Spinal cord (tissue), 10 donors: ENCODE measurements around the gene CRB1. TPM values are rescaled to one million over a fixed set of nuclear protein-coding genes. Genes with fewer than 3 reads are reported as not detected.
A peak's percentile ranks its signal among the peaks of the same experiment; 100 is the strongest.
"Not testable (repeated sequence)": the region's sequence is repeated elsewhere in the genome, so short reads cannot be mapped to it uniquely, and the experiment has no call there.

ENCODE experiments used
- DNase-seq, 6 donors: peaks; one replicate each; pipeline versions ENCODE4 v3.0.0 to v3.0.0-alpha.2; 2013 to 2015; ENCODE audit warnings: low spot score in 6 of 6, low read depth in 4 of 6
- H3K27ac ChIP-seq: one replicate; pipeline ENCODE4 v1.5.1; 2013; ENCODE audit warnings: low read depth, low read length, control low read depth
- H3K27me3 ChIP-seq: one replicate; pipeline ENCODE4 v1.6.1; 2013; ENCODE audit warnings: low read length; ENCODE audit not compliant: control insufficient read depth, insufficient read depth
- H3K36me3 ChIP-seq: one replicate; pipeline ENCODE4 v1.6.1; 2013; ENCODE audit warnings: low read length; ENCODE audit not compliant: control insufficient read depth, insufficient read depth
- H3K4me1 ChIP-seq: one replicate; pipeline ENCODE4 v1.6.1; 2013; ENCODE audit warnings: low read length; ENCODE audit not compliant: control insufficient read depth, insufficient read depth
- H3K4me3 ChIP-seq: one replicate; pipeline ENCODE4 v1.5.1; 2013; ENCODE audit warnings: low read depth, low read length, control low read depth
- H3K9me3 ChIP-seq: one replicate; pipeline ENCODE4 v1.6.1; 2013; ENCODE audit warnings: low read length; ENCODE audit not compliant: control insufficient read depth, insufficient read depth
- WGBS: methylation state at CpG from one replicate; pipeline ENCODE4 v1.1.5; 2013; ENCODE audit warnings: missing lambda C conversion rate; ENCODE audit not compliant: insufficient coverage; 5-methylcytosine and 5-hydroxymethylcytosine counted together
- polyA plus RNA-seq, 2 donors: library from polyadenylated mRNA; unstranded; fragments of 120-200 nt; gene quantifications; one replicate each; pipeline ENCODE4 v1.2.1, GENCODE V29; 2013; ENCODE audit not compliant: insufficient read length in 2 of 2
- total RNA-seq, 2 donors: library from RNA; depleted of rRNA in 1 of 2; stranded (reverse); fragments of 120-200 nt in 1 of 2; fragments of >200 nt in 1 of 2; gene quantifications; one replicate each; pipeline versions ENCODE4 v1.2.3 to v1.2.4, GENCODE V29; 2013 to 2014
- donor health status: healthy.

Gene CRB1
- total and polyA plus RNA-seq, 4 donors: 18.1 to 36.8 (median 28.6) TPM

GRCh38 chr1:197471248-197471985, 203.4 kb downstream of the CRB1 start:
- 25% methylated on average over 2 of the region's 9 CpGs for WGBS
- H3K4me1 ChIP-seq: peaks cover 7% of the 10 kb centered on the region
- no peaks in the 10 kb centered on the region for H3K9me3 ChIP-seq
- H3K4me3 ChIP-seq: no peak overlapping the region
- no peaks in the 10 kb centered on the region for H3K27me3 ChIP-seq
- peak in 2 of 6 donors; percentile 83 to 94 for DNase-seq
- no peak overlapping the region for H3K27ac ChIP-seq
- H3K36me3 ChIP-seq: no peaks in the 10 kb centered on the region

GRCh38 chr1:197472141-197472540, 204.1 kb downstream of the CRB1 start:
- H3K27ac ChIP-seq: no peak overlapping the region
- no peaks in the 10 kb centered on the region for H3K27me3 ChIP-seq
- DNase-seq: no peak
- H3K36me3 ChIP-seq: no peaks in the 10 kb centered on the region
- 100% methylated on average over 1 of the region's 3 CpGs for WGBS
- H3K4me1 ChIP-seq: peaks cover 7% of the 10 kb centered on the region
- no peak overlapping the region for H3K4me3 ChIP-seq
- H3K9me3 ChIP-seq: no peaks in the 10 kb centered on the region

GRCh38 chr1:197480446-197480845, 212.4 kb downstream of the CRB1 start:
- H3K36me3 ChIP-seq: no peaks in the 10 kb centered on the region
- no peaks in the 10 kb centered on the region for H3K27me3 ChIP-seq
- peak in 1 of 6 donors; percentile 71 for DNase-seq
- H3K27ac ChIP-seq: no peak overlapping the region
- no CpG with 5 or more reads among the region's 6 CpGs for WGBS
- H3K9me3 ChIP-seq: no peaks in the 10 kb centered on the region
- no peak overlapping the region for H3K4me3 ChIP-seq
- H3K4me1 ChIP-seq: no peaks in the 10 kb centered on the region

GRCh38 chr1:197481101-197481500, 213.0 kb downstream of the CRB1 start:
- Histone ChIP-seq H3K27me3 (no peaks in the 10 kb centered on the region), H3K36me3 (no peaks in the 10 kb centered on the region), H3K9me3 (no peaks in the 10 kb centered on the region), H3K4me1 (no peaks in the 10 kb centered on the region), H3K4me3 (no peak overlapping the region), H3K27ac (no peak overlapping the region)
- no peak for DNase-seq
- WGBS: 71% methylated on average over 3 of the region's 4 CpGs

GRCh38 chr1:197485790-197486189, 217.7 kb downstream of the CRB1 start:
- Histone ChIP-seq H3K9me3 (no peaks in the 10 kb centered on the region), H3K4me3 (no peak overlapping the region), H3K36me3 (no peaks in the 10 kb centered on the region), H3K4me1 (no peaks in the 10 kb centered on the region), H3K27ac (no peak overlapping the region), H3K27me3 (no peaks in the 10 kb centered on the region)
- 100% methylated on average over 1 of the region's 3 CpGs for WGBS
- DNase-seq: no peak

- H3K9me3 ChIP-seq: no peaks in the 10 kb centered on the region
- H3K4me3 ChIP-seq: no peak overlapping the region
- H3K27me3 ChIP-seq: no peaks in the 10 kb centered on the region
- WGBS: 92% methylated on average over 2 of the region's 2 CpGs
- no peaks in the 10 kb centered on the region for H3K4me1 ChIP-seq
- H3K27ac ChIP-seq: no peak overlapping the region
- no peaks in the 10 kb centered on the region for H3K36me3 ChIP-seq
- DNase-seq: peak in 1 of 6 donors; percentile 26
Observed at GRCh38 chr1:197486946-197487345, 218.9 kb downstream of the CRB1 start.

DNA sequence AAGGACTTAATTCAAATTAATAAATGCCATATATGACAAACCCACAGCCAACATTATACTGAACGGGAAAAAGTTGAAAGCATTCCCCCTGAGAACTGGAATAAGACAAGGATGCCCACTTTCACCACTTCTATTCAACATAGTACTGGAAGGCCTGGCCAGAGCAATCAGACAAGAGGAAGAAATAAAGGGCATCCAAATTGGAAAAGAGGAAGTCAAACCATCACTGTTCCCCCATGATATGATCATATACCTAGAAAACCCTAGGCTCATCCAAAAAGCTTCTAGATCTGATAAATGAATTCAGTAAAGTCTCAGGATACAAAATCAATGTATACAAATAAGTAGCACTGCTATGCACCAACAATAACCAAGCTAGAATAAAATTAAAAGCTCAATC, 223.5 kb downstream of the CRB1 start:
- H3K9me3 ChIP-seq, H3K36me3 ChIP-seq, DNase-seq, H3K27ac ChIP-seq, H3K4me3 ChIP-seq, H3K27me3 ChIP-seq, H3K4me1 ChIP-seq: not testable (repeated sequence)
- no CpG with 5 or more reads among the region's 1 CpG for WGBS

- H3K4me1 ChIP-seq: no peaks in the 10 kb centered on the region
- no peak overlapping the region for H3K4me3 ChIP-seq
- H3K27ac ChIP-seq: no peak overlapping the region
- H3K9me3 ChIP-seq: no peaks in the 10 kb centered on the region
- no peaks in the 10 kb centered on the region for H3K36me3 ChIP-seq
- DNase-seq: no peak
- WGBS: 82% methylated on average over 9 of the region's 10 CpGs
- no peaks in the 10 kb centered on the region for H3K27me3 ChIP-seq
Observed at GRCh38 chr1:197496722-197497121, 228.7 kb downstream of the CRB1 start.

DNA sequence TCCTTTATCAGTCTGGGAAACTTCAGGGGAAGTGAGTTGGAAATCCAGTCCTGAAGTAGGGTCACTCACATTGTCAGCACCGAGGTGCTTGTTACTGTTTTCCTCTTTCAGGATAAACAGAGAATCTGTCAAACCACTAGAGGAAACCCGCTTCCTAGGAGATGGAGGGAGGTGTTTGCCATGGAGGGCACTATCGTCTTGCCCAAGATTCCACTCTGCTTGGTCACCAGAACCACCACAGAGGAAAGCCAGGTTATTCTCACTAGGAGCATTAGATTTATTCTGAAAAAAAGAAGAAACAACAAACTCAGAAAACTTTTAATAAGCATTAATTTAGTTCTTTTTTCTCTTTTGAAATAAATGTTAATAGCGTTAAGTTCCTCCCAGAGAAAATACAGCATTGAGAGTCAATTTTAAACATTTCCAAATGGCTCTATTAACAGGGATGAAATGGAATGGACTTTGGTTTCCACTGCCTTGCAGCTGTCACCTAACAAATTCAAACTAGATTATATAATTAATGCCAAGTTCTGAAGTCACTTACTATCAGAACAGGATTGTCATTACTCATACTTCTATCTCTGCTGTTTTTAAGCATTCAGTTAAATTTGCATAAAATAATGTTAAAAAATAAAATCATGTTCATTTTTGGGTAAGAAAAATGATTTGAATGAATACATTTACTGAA, 242.8 kb downstream of the CRB1 start:
- Histone ChIP-seq H3K4me3 (no peak overlapping the region), H3K4me1 (no peaks in the 10 kb centered on the region), H3K36me3 (no peaks in the 10 kb centered on the region), H3K27ac (no peak overlapping the region), H3K9me3 (no peaks in the 10 kb centered on the region), H3K27me3 (no peaks in the 10 kb centered on the region)
- no CpG with 5 or more reads among the region's 4 CpGs for WGBS
- DNase-seq: no peak

DNA sequence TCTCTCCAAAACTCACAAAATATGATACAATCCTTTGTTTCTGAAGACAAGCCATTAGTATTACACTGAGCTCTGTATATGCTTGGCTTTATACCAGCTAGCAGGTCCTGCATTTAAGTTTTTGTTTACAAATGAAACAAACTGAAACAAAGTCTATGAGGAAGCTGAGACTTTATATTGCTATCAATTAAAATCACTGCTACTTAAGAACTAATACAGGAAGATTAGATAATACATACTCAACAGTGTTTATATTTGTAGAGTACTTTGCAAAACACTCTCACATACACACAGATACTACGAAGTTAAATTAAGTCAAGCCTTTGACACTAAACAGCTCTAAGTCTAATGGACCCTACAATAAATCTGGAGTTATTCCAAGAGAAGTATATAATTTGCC, 247.4 kb downstream of the CRB1 start:
- WGBS: no CpG with 5 or more reads among the region's 1 CpG
- no peaks in the 10 kb centered on the region for H3K9me3 ChIP-seq

More for the DNA sequence above, 247.4 kb downstream of the CRB1 start:
- H3K4me1 ChIP-seq: no peaks in the 10 kb centered on the region
- no peak overlapping the region for H3K27ac ChIP-seq
- no peaks in the 10 kb centered on the region for H3K27me3 ChIP-seq
- DNase-seq: no peak
- H3K4me3 ChIP-seq: no peak overlapping the region
- no peaks in the 10 kb centered on the region for H3K36me3 ChIP-seq
